GM23338 (cell line): Measurements from ENCODE around the gene IQCE. TPM values are rescaled to one million over a fixed set of nuclear protein-coding genes. Genes with fewer than 3 reads are reported as not detected.

ENCODE experiments used
- ATAC-seq: fragments of 200-7000 bp; cut with Tn5 transposase; 3 replicates; pipeline ENCODE4 v1.9.1; 2020
- DNase-seq: peaks from one replicate; pipeline ENCODE4 v3.0.0-alpha.2; 2015; ENCODE audit warnings: low spot score
- H2AFZ ChIP-seq: fragments of 200-600 bp; sonication (generic); 2 replicates; pipeline ENCODE4 v1.8.0; 2016; ENCODE audit warnings: antibody characterized with exemption, mild to moderate bottlenecking, moderate library complexity
- H3F3A ChIP-seq: fragments of 200-600 bp; sonication (generic); replicated peaks from 2 replicates; pipeline ENCODE4 v1.8.0; 2017; ENCODE audit warnings: antibody characterized with exemption, mixed run types, low read depth
- H3K27ac ChIP-seq: fragments of 200-600 bp; sonication (generic); 2 replicates; pipeline ENCODE4 v1.6.1; 2016; ENCODE audit warnings: low read depth
- H3K27me3 ChIP-seq: fragments of 200-600 bp; sonication (generic); 2 replicates; pipeline ENCODE4 v1.8.0; 2016; ENCODE audit warnings: mild to moderate bottlenecking, mixed run types, moderate library complexity; ENCODE audit not compliant: insufficient read depth
- H3K36me3 ChIP-seq: fragments of 200-600 bp; sonication (generic); 2 replicates; pipeline ENCODE4 v1.8.0; 2016; ENCODE audit warnings: mild to moderate bottlenecking; ENCODE audit not compliant: insufficient read depth
- H3K4me1 ChIP-seq: fragments of 200-600 bp; sonication (generic); 2 replicates; pipeline ENCODE4 v1.8.0; 2016; ENCODE audit warnings: mild to moderate bottlenecking, moderate library complexity; ENCODE audit not compliant: insufficient read depth
- H3K4me2 ChIP-seq: fragments of 200-600 bp; sonication (generic); 2 replicates; pipeline ENCODE4 v1.7.1; 2017; ENCODE audit warnings: mixed run types
- H3K4me3 ChIP-seq: fragments of 200-600 bp; sonication (generic); 2 replicates; pipeline ENCODE4 v1.6.1; 2016; ENCODE audit warnings: mixed run types
- H3K79me2 ChIP-seq: fragments of 200-600 bp; sonication (generic); replicated peaks from 2 replicates; pipeline ENCODE4 v1.8.0; 2017; ENCODE audit warnings: mild to moderate bottlenecking; ENCODE audit not compliant: insufficient read depth
- H3K9me2 ChIP-seq: fragments of 200-600 bp; sonication (generic); 2 replicates; pipeline ENCODE4 v1.8.0; 2017; ENCODE audit not compliant: insufficient read depth
- H4K20me1 ChIP-seq: fragments of 200-600 bp; sonication (generic); replicated peaks from 2 replicates; pipeline ENCODE4 v1.8.0; 2017; ENCODE audit warnings: mild to moderate bottlenecking; ENCODE audit not compliant: insufficient read depth
- H3K27ac Mint-ChIP-seq: 2 replicates; pipeline ENCODE4 v1.8.0; 2020; ENCODE audit warnings: inconsistent platforms, mild to moderate bottlenecking, moderate library complexity, mixed read lengths
- H3K27me3 Mint-ChIP-seq: 3 replicates; pipeline ENCODE4 v1.8.0; 2022; ENCODE audit warnings: low read depth, mild to moderate bottlenecking, moderate library complexity, mixed read lengths, inconsistent platforms; ENCODE audit not compliant: insufficient read depth, poor library complexity
- H3K36me3 Mint-ChIP-seq: 3 replicates; pipeline ENCODE4 v1.8.0; 2021; ENCODE audit warnings: low read depth, mild to moderate bottlenecking, inconsistent platforms, moderate library complexity, mixed read lengths
- H3K4me1 Mint-ChIP-seq: 3 replicates; pipeline ENCODE4 v1.8.0; 2020; ENCODE audit warnings: mild to moderate bottlenecking, inconsistent platforms, mixed read lengths
- H3K4me3 Mint-ChIP-seq: 3 replicates; pipeline ENCODE4 v1.8.0; 2021; ENCODE audit warnings: moderate library complexity, mild to moderate bottlenecking, inconsistent platforms, mixed read lengths
- H3K9me3 Mint-ChIP-seq: 3 replicates; pipeline ENCODE4 v1.8.0; 2020; ENCODE audit warnings: moderate library complexity, mild to moderate bottlenecking, inconsistent platforms, mixed read lengths
- CTCF ChIP-seq, 2 experiments: fragments of 200-600 bp in 1 of 2; sonication (generic) in 1 of 2; conservative IDR thresholded peaks; 2 replicates each; pipeline versions ENCODE4 v1.5.1 to v1.6.1; 2016 to 2017; ENCODE audit warnings: antibody characterized with exemption in 2 of 2, low read depth in 2 of 2, mild to moderate bottlenecking in 2 of 2, moderate library complexity in 1 of 2
- ETS1 ChIP-seq: IDR thresholded peaks from 2 replicates; pipeline ENCODE4 v1.6.1; 2016; ENCODE audit warnings: antibody characterized with exemption
- EZH2phosphoT487 ChIP-seq: fragments of 200-600 bp; sonication (generic); IDR thresholded peaks from one replicate; pipeline ENCODE4 v1.8.1; 2018; ENCODE audit warnings: antibody characterized with exemption; ENCODE audit not compliant: unreplicated experiment
- JUNB ChIP-seq: IDR thresholded peaks from one replicate; pipeline ENCODE4 v1.6.1; 2016; ENCODE audit warnings: antibody characterized with exemption; ENCODE audit not compliant: unreplicated experiment
- NANOG ChIP-seq: IDR thresholded peaks from 2 replicates; pipeline ENCODE4 v1.6.1; 2016; ENCODE audit warnings: antibody characterized with exemption, borderline replicate concordance
- POLR2AphosphoS5 ChIP-seq: IDR thresholded peaks from 2 replicates; pipeline ENCODE4 v1.6.1; 2016; ENCODE audit warnings: antibody characterized with exemption, low read depth
- ZNF114 ChIP-seq: fragments of 250-450 bp; sonication (Bioruptor Pico); IDR thresholded peaks from 2 replicates; pipeline ENCODE4 v1.5.0; 2020; ENCODE audit warnings: mild to moderate bottlenecking, moderate library complexity
- polyA plus RNA-seq: library from polyadenylated mRNA; unstranded; fragments of >200 nt; fragmentation: Nextera tagmentation; extraction: Ambion mirVana; gene quantifications from 2 replicates; pipeline ENCODE4 v1.2.1, GENCODE V29; 2016
- total RNA-seq: library from RNA; depleted of rRNA; stranded (reverse); fragments of >200 nt; shearing (Covaris generic); gene quantifications from 2 replicates; pipeline ENCODE4 v1.2.3, GENCODE V29; 2014

Gene IQCE
- total and polyA plus RNA-seq, 2 experiments from 2014 or later, result 5.0 to 7.7 TPM

- TF ChIP-seq CTCF (conservative IDR thresholded peaks at IDR 0.05; ENCODE audit: low read depth in 2 of 2) (no peak), EZH2phosphoT487 (no peak), ETS1 (no peak), JUNB (no peak), ZNF114 (CRISPR knock-in tag) (no peak), POLR2AphosphoS5 (no peak), NANOG (no peak)
Observed at GRCh38 chr7:2644562-2645273, 85.9 kb downstream of the IQCE start (continued).

GRCh38 chr7:2645274-2645868 is 86.6 kb downstream of the IQCE start:
- no peak for TF ChIP-seq ZNF114 (CRISPR knock-in tag)
- TF ChIP-seq ETS1, result peak; percentile 69; the same call in 1 of the 2 replicates
- Mint-ChIP-seq H3K4me3 (peak overlapping the region; percentile 19; the same call in 1 of the 3 replicates), H3K36me3 (peaks cover 9% of the 10 kb centered on the region; the same call in 1 of the 3 replicates), H3K4me1 (peaks cover 28% of the 10 kb centered on the region), H3K27me3 (peaks cover 22% of the 10 kb centered on the region), H3K27ac (peak overlapping the region; percentile 95), H3K9me3 (no peaks in the 10 kb centered on the region)
- H3K36me3 ChIP-seq, result no peaks in the 10 kb centered on the region; the same call in 1 of the 2 replicates
- no peaks in the 10 kb centered on the region for H3K27me3 ChIP-seq
- H3K79me2 ChIP-seq, result peaks cover 31% of the 10 kb centered on the region
- H3K9me2 ChIP-seq, result no peaks in the 10 kb centered on the region
- peak overlapping the region; percentile 26; the same call in 1 of the 2 replicates for H3K4me3 ChIP-seq
- ATAC-seq, result no peak; the same call in 2 of the 3 replicates
- H3F3A ChIP-seq, result 0 out of 2 replicates have a peak, but pooled peaks cover 4% of the 10 kb centered on the region
- H2AFZ ChIP-seq, result no peak overlapping the region
- H3K27ac ChIP-seq, result peak overlapping the region; percentile 94
- peak; percentile 60 for DNase-seq
- H3K4me2 ChIP-seq, result peak overlapping the region; percentile 72
- peaks cover 35% of the 10 kb centered on the region for H3K4me1 ChIP-seq
- H4K20me1 ChIP-seq, result no peaks in the 10 kb centered on the region; the same call in 1 of the 2 replicates
